ENCODE measurements around the gene VSTM2B. TPM values are rescaled to one million over a fixed set of nuclear protein-coding genes. Genes with fewer than 3 reads are reported as not detected.

The VSTM2B gene
- total RNA-seq, 1 experiment from 2014 or later: not detected

- H3K4me1 ChIP-seq (ENCODE audit: control insufficient read depth, insufficient read depth, low read length): no peaks in the 10 kb centered on the region
- 0 out of 2 replicates have a peak, but pooled peaks cover 2% of the 10 kb centered on the region for H3K27me3 ChIP-seq (ENCODE audit: control insufficient read depth, insufficient read depth, low read length)
- intact Hi-C loops (cut with micrococcal nuclease; ENCODE audit: unreplicated experiment) (no loop called here), in situ Hi-C loops (cut with HindIII; ENCODE audit: low pct_unique_long_range_greater_than_20kb, low sequenced_read_pairs) (no loop called here)
- DNase-seq (ENCODE audit: low read depth, low spot score) (no peak), ATAC-seq (0 out of 2 replicates have a peak, but pooled peaks have one; percentile 36)
- no peaks in the 10 kb centered on the region for H3K9me3 ChIP-seq (ENCODE audit: control insufficient read depth, insufficient read depth, low read depth, low read length)
- TF ChIP-seq CTCF (IDR thresholded peaks at IDR 0.05): no peak
- TF ChIP-seq POLR2AphosphoS5 (IDR thresholded peaks at IDR 0.05; ENCODE audit: low read depth, low read length): no peak
- no peak for TF ChIP-seq SIN3A (IDR thresholded peaks at IDR 0.05; ENCODE audit: borderline replicate concordance, insufficient read depth, low read depth, low read length)
- TF ChIP-seq TCF7L2 (IDR thresholded peaks at IDR 0.05; ENCODE audit: low read depth, low read length): no peak
- TF ChIP-seq REST (IDR thresholded peaks at IDR 0.05; ENCODE audit: insufficient read depth in 1 of 2, low read depth in 2 of 2, low read length in 1 of 2): no peak
- no TSS peak for BruUV-seq (replicated peaks)
- no peaks in the 10 kb centered on the region for H3K36me3 ChIP-seq (ENCODE audit: control insufficient read depth, insufficient read depth, low read length)
- H3K4me3 ChIP-seq (ENCODE audit: low read depth in 2 of 2, low read length in 2 of 2): no peak overlapping the region
- ChIA-PET CTCF (no interaction called here), POLR2A (no interaction called here)
- no peak overlapping the region for H3K27ac ChIP-seq (ENCODE audit: low read length)
These were observed 22.8 kb downstream of the VSTM2B start for GRCh38 chr19:29548483-29549085.

DNA sequence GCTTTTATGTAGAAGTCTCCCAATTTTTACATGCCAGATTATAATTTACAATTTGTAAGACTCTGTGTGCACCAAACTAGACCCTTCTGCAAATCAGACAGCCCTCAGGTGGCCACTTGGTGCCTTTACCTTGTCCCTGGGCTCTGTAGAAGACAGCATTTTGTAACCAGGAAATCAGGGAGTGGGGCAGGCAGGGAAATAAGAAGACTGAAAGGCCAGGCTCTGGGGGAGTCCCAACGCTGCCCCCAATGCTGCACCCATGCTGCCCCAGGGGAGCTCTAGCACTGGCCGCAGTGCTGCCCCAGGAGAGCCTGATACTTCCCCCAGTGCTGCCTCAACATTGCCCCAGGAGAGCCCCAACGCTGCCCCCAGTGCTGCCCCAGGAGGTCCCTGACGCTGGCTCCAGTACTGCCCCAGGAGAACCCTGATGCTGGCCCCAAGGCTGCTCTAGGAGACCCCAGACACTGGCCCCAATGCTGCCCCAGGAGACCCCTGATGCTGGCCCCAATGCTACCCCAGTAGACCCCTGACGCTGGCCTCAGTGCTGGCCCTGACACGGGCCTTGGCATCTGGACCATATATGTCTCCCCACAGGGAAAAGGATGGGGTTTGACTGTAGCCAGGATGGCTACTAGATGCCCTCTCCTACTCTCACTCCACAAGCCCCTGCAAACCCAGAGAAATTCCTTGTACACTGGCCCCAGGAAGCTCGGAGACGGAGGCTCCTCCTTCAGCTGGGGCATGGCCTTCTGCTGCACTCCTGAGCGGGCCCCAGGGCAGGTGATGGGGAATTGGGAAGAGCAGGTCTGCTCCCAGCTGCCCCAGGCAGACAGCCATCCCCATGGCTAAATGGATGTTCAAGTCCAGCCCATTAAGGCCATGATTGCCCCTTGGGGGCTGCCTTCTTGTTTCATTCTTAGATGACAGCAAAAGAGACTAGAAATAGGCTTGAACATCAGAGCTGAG lies 23.6 kb downstream of the VSTM2B start:
- H3K4me1 ChIP-seq (ENCODE audit: control insufficient read depth, insufficient read depth, low read length): no peaks in the 10 kb centered on the region
- intact Hi-C loops (cut with micrococcal nuclease; ENCODE audit: unreplicated experiment) (no loop called here), in situ Hi-C loops (cut with HindIII; ENCODE audit: low pct_unique_long_range_greater_than_20kb, low sequenced_read_pairs) (no loop called here)
- no peak for TF ChIP-seq TCF7L2 (IDR thresholded peaks at IDR 0.05; ENCODE audit: low read depth, low read length)
- TF ChIP-seq SIN3A (IDR thresholded peaks at IDR 0.05; ENCODE audit: borderline replicate concordance, insufficient read depth, low read depth, low read length): no peak
- no peak for TF ChIP-seq POLR2AphosphoS5 (IDR thresholded peaks at IDR 0.05; ENCODE audit: low read depth, low read length)
- no peak for TF ChIP-seq REST (IDR thresholded peaks at IDR 0.05; ENCODE audit: insufficient read depth in 1 of 2, low read depth in 2 of 2, low read length in 1 of 2)
- no peak for TF ChIP-seq CTCF (IDR thresholded peaks at IDR 0.05)
- no peaks in the 10 kb centered on the region for H3K36me3 ChIP-seq (ENCODE audit: control insufficient read depth, insufficient read depth, low read length)
- ChIA-PET CTCF (interaction anchor here (0.6 kb wide), 1 partner anchor 18 kb away, joined by 4 read pairs; no protein-coding TSS in a partner anchor), POLR2A (no interaction called here)
- H3K4me3 ChIP-seq (ENCODE audit: low read depth in 2 of 2, low read length in 2 of 2): no peak overlapping the region
- no peak overlapping the region for H3K27ac ChIP-seq (ENCODE audit: low read length)
- BruUV-seq (replicated peaks): no TSS peak
- no peaks in the 10 kb centered on the region for H3K9me3 ChIP-seq (ENCODE audit: control insufficient read depth, insufficient read depth, low read depth, low read length)
- 0 out of 2 replicates have a peak, but pooled peaks cover 2% of the 10 kb centered on the region for H3K27me3 ChIP-seq (ENCODE audit: control insufficient read depth, insufficient read depth, low read length)
- ATAC-seq: no peak
- DNase-seq (ENCODE audit: low read depth, low spot score): no peak
